PC-9 (cell line): ENCODE measurements around the gene TRPV3.

ENCODE experiments used
- EZH2 ChIP-seq: fragments of 200-600 bp; sonication (generic); IDR thresholded peaks from 2 replicates; pipeline ENCODE4 v1.8.0; 2017; ENCODE audit warnings: antibody characterized with exemption, low read depth
- TF ChIP-seq, protein P1 (sequence below): fragments of 200-600 bp; sonication (generic); conservative IDR thresholded peaks from 2 replicates; pipeline ENCODE4 v1.6.1; 2017; ENCODE audit warnings: mixed run types, antibody characterized with exemption, mild to moderate bottlenecking, moderate library complexity

DNA sequence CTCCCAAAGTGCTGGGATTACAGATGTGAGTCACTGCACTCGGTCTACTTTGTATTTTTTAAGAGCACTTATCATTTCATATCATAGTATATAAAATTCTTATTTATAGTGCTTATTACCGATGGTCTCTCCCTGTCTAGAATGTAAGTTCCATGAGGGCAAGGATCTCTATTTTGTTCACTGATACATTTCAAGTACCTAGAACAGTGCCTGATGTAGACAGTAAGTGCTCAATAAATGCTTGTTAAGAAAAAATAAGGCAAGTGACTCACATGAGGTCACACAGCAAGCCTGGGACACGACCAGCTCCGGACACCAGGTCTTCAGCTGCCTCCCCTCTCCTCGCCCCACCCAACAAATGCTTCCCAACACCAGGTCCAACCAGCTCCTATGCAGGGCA, 23.9 kb downstream of the TRPV3 start:
- no peak for TF ChIP-seq EZH2
- TF ChIP-seq, protein P1, sequence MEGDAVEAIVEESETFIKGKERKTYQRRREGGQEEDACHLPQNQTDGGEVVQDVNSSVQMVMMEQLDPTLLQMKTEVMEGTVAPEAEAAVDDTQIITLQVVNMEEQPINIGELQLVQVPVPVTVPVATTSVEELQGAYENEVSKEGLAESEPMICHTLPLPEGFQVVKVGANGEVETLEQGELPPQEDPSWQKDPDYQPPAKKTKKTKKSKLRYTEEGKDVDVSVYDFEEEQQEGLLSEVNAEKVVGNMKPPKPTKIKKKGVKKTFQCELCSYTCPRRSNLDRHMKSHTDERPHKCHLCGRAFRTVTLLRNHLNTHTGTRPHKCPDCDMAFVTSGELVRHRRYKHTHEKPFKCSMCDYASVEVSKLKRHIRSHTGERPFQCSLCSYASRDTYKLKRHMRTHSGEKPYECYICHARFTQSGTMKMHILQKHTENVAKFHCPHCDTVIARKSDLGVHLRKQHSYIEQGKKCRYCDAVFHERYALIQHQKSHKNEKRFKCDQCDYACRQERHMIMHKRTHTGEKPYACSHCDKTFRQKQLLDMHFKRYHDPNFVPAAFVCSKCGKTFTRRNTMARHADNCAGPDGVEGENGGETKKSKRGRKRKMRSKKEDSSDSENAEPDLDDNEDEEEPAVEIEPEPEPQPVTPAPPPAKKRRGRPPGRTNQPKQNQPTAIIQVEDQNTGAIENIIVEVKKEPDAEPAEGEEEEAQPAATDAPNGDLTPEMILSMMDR: no peak
